Measurements from ENCODE around the gene METTL14.
A peak's percentile ranks its signal among the peaks of the same experiment; 100 is the strongest.

Gene METTL14

GRCh38 chr4:118734491-118735205, 49.5 kb downstream of the METTL14 start:
- no peak for DNase-seq

DNA sequence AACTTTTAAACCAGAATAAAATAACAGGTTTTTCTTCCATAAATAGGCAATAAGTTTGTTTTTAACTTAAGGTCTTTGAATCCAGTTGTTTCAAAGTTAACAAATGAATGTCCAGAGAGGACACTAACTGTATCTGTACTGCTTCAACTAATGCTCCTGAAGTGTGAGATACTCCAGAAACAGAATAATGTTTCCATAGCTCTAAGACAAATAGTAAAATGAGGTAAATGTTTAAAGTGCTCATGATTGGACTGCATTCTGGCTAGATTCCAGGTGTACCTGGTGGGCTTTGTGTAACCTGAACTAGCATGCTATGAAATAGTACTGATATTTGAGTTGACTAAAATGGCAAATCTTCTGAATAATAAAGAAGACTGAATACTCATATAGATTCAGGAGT, 51.7 kb downstream of the METTL14 start:
- no peak for DNase-seq

GRCh38 chr4:118738090-118738489, 52.9 kb downstream of the METTL14 start:
- no peak for DNase-seq

- DNase-seq = no peak
Observed at GRCh38 chr4:118739022-118739713, 54.0 kb downstream of the METTL14 start.

GRCh38 chr4:118740869-118741268, 55.7 kb downstream of the METTL14 start:
- peak in 2 of 3 experiments; percentile 11 to 36 for DNase-seq

DNA sequence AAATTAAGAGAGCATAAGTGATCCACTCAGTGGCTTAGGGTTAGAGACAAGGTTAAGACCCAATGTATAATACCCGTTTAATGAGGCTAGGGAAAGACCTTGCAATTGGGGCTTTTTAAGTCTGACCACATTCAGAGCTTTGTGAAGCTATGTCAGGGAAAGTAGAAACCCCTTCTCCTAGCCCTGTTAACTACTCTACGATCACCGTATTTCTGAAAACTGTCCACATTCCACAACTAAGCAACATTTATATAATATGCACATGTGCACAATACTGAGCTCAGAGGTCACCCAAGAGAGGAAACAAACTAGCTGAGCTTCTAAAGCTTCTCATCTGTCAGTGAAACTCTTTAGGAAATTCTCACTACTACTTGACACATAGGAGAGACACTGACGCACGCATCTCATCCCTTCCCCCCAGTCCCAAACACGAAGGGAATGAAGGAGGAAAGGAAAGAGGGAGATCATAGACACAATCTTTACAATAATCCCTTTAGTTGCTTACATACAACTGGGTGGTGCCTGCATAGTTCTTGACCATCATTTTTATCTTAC, 56.2 kb downstream of the METTL14 start:
- peak in 1 of 3 experiments; percentile 34 for DNase-seq

DNA sequence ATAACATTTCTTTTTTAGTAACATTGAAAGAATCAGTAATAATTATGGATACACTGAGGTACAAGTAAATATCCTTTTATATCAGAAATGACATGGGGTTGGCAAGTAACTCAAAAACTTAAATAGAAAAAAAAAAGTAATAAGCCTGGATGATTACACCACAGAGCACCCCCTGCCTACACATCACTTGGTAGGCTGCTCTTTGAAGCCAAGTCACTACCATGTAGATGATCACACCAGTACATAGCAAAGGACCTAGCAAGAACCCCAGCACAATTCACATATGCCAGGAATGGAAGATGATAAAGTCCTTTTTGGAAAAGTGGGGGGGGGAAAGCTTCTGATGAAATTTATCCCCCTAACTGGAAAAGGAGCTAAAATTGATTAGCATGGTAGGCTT, 56.9 kb downstream of the METTL14 start:
- no peak for DNase-seq

GRCh38 chr4:118743867-118744266, 58.7 kb downstream of the METTL14 start:
- DNase-seq = no peak

GRCh38 chr4:118745357-118745756, 60.2 kb downstream of the METTL14 start:
- DNase-seq = no peak

DNA sequence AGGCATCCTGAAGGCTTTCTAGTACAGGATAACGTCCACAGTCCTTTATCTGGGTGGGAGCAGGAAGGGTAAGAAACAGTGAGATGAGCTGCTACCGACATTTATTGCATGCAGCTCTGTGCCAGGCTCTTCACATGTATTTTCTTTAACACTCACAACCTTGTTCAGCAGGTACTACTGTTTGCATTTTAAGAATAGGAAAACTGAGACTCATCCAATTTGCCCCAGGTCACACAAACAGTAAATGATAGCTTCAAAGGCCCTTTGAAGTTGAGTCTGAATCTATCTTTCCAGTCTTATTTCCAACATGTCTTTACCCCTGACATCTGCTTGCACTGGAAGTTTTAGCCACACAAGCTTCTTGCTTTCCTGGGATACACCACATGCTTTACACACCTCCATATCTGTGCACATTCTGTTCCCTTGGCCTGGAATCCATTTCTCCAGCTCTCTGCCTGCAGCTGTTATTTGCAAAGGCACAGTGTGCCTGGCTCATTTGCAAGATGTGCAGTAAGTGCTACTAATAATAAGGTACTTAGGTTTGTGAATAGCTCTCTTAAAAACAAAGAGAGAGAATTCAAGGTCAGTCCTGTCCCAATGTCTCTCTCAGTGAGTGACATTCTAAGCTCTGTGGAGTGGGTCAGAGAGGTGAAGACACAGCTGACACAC, 61.2 kb downstream of the METTL14 start:
- peak; percentile 48 to 80 (median 57) for DNase-seq

- DNase-seq = peak; percentile 11 to 77 (median 49)
Observed at GRCh38 chr4:118749347-118749988, 64.3 kb downstream of the METTL14 start.

DNA sequence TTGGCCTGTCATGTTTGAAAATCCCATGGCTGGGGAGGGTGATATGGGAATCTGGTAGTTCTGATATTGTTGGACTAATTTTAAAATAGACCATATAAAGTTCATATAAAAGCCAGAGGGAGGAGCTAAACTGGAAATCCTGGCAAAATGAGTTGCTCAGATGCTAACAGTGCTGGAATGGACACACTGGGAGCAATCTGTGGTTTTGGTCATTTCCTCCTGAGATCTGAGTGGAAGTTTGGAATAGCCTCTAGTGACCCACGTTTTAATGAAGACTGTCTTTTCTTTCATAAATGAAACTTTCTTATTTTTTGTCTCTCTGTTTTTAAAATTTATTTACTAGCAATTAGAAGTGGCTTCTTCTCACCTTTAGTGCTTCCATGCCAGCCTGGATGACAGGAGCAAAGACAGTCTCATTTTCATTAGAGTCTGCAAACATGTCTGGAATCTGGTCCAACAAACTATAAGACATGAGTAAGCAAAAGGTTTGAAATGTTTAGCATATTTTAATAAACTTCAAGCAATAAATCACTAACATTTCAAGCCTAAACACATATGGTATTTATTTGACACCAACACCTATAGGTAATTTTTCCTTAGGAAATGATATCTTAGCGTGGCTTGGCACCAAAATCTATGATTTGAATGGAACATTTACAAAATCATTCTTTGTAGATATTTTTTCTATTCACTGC, 66.6 kb downstream of the METTL14 start:
- no peak for DNase-seq

DNA sequence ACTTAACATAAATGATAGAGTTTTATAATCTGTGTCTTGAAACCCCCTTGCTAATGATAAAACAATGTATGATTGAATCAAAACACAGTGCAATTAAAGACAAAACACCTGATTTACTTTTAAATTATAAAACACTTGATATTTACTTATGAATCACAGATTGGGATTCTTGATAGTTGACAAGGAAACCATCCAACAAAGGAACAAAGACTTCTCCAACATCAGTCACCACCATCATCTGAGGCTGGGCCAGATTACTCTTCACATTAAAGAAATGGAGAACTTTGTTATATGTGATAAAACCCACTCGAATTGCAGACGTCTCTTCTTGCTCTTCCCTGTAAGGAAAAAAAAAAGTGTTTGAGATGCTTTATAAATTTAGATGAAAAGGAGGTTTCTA, 67.4 kb downstream of the METTL14 start:
- no peak for DNase-seq

- DNase-seq = no peak
Observed at GRCh38 chr4:118753096-118753495, 67.9 kb downstream of the METTL14 start.

DNA sequence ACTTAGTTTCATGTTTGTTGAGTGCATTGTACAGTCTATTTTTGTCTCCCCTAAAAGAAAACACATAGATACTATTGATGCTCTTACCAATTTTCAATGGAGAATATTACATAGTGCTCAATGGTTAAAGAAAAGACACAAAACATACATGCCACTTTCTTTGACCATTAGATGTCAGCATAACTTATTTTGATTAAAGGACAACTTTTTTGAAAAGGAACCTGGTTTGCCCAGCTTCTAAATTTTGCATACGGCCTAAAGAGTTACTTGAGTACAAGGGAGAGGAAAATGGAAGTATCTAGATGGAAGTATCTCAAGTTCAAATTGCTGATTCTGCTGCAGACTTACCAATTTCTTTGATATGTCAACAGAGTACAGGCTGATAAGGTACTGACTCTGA, 68.5 kb downstream of the METTL14 start:
- DNase-seq = no peak

- DNase-seq = no peak
Observed at GRCh38 chr4:118754890-118755289, 69.7 kb downstream of the METTL14 start.

GRCh38 chr4:118755438-118756226, 70.4 kb downstream of the METTL14 start:
- no peak for DNase-seq

DNA sequence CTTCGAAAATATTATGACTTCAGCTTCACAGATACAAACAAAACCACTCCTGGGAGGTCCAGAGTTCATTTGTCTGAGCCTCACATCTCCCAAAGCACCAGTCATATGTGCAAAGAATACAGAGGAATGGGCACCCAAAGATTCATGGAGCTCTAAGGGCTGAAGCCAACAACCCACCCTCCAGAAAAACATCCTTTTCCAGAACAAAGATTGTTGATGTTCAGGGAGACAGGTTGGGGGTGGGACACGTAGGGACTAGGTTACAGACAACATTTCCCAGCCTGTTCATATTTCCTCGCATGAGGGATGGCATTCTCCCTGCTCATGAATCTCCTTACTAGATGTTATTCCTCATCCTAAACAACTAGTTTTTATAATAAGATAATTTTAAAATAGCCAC, 71.2 kb downstream of the METTL14 start:
- DNase-seq = no peak

DNA sequence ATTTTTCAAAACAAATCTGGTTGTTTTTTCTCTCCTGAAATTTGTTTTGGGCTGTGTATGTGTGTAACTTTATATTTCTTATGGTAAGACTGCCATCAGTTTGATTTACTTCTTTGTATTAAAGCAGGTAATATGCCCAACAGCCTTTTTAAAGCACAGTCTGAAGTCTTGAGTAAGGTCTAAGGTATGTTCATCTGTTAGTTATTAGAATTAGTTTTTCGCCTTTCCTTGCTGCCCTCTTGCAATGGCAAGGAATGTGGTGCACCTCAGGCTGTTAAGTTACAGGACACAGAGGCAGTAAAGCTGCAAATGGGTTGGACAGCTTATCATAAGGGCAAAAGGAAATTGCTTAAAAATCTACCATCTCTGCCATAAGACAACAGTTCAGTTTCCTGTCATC, 71.8 kb downstream of the METTL14 start:
- DNase-seq = no peak

- peak in 2 of 3 experiments; percentile 11 to 60 for DNase-seq
Observed at GRCh38 chr4:118757761-118758251, 72.6 kb downstream of the METTL14 start.

DNA sequence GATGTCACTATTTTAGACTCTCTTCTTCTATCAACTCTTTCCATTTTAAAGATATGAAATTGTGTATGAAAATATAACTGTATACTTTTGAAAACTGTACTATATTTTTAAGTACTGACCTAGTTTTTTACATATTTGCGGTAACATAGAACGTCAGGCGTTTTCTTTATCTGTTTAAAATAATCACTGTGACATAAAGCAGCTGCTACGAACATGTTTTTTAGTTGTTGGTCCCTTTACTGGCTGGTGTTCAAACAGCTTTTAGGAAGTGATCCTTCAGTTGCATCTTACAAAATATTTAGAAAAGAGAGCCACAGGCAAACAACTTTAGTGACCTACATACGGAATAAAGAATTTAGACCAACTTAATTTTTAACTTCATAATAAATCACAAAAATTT, 73.1 kb downstream of the METTL14 start:
- DNase-seq = no peak
